Activated CD4-positive, alpha-beta T cell treated with anti-CD3 and anti-CD28 coated beads, Interleukin-2, Interleukin-4, amounts not matched to agents 100 ng/mL and 50 ng/mL, durations not matched to agents 16 hours and 8 hours (primary cell): ENCODE results near the gene LY6G5C.
A peak's percentile ranks its signal among the peaks of the same experiment; 100 is the strongest.

Experiments used
- DNase-seq: peaks from one replicate; pipeline ENCODE4 v3.0.0-alpha.2; 2020; ENCODE audit warnings: low spot score

The LY6G5C gene

GRCh38 chr6:31691078-31691463, 10.2 kb upstream of the LY6G5C start:
- no peak for DNase-seq

- DNase-seq = no peak
These were observed 9.6 kb upstream of the LY6G5C start for GRCh38 chr6:31690231-31691077.

- DNase-seq = no peak
These were observed 8.6 kb upstream of the LY6G5C start for GRCh38 chr6:31689249-31690110.

GRCh38 chr6:31687860-31688693, 7.2 kb upstream of the LY6G5C start:
- no peak for DNase-seq

- DNase-seq = no peak
These were observed 6.5 kb upstream of the LY6G5C start for GRCh38 chr6:31687321-31687720.

- no peak for DNase-seq
These were observed 5.6 kb upstream of the LY6G5C start for GRCh38 chr6:31686483-31686882.

GRCh38 chr6:31683591-31683990, 2.7 kb upstream of the LY6G5C start:
- DNase-seq = no peak

GRCh38 chr6:31681135-31681671, 336 bp upstream of the LY6G5C start:
- no peak for DNase-seq

GRCh38 chr6:31677955-31678354, 2.9 kb downstream of the LY6G5C start:
- no peak for DNase-seq

GRCh38 chr6:31676904-31677303, 4.0 kb downstream of the LY6G5C start:
- DNase-seq = no peak

- DNase-seq = no peak
These were observed 4.5 kb downstream of the LY6G5C start for GRCh38 chr6:31676322-31676903.

- DNase-seq = no peak
These were observed 11.2 kb downstream of the LY6G5C start, which contains the start of gene LY6G5B for GRCh38 chr6:31669676-31670075. Gene LY6G5B (plus strand): TSS chr6:31669976. CDS start chr6:31670951, 975 bp downstream.

GRCh38 chr6:31666337-31666965, 14.4 kb downstream of the LY6G5C start:
- no peak for DNase-seq

GRCh38 chr6:31665501-31666336, 15.1 kb downstream of the LY6G5C start, which contains the start of gene CSNK2B:
Gene CSNK2B (plus strand): TSS chr6:31666080. CDS start chr6:31666832, 752 bp downstream.
- DNase-seq = peak; percentile 99

- DNase-seq = peak; percentile 94
These were observed 15.9 kb downstream of the LY6G5C start, which contains the start of gene GPANK1 for GRCh38 chr6:31664790-31665500. Gene GPANK1 (minus strand): TSS chr6:31664997. CDS start chr6:31664478, 519 bp downstream.

- no peak for DNase-seq
These were observed 16.7 kb downstream of the LY6G5C start for GRCh38 chr6:31663961-31664789.

- DNase-seq = no peak
These were observed 17.5 kb downstream of the LY6G5C start for GRCh38 chr6:31663126-31663960.
